ENCODE measurements around the gene POMT2.

DNA sequence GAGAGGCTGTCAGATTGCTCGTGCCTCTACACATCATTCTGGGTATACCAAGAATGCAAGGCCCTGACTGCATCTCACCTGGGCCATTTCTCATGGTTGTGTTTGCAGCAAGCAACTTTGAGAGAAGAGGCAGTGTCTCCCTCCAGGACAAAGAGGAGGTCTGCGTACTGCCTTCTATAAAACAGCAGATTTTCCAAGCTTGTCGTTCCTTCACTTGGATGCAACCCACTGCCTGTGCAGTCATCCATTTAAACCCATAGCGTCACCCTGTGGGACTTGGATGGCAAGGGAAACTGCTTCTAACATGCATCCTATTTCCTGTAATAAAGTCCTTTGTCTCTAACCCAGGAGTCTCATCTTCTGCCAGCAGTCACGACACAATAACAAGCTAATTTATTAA is 1.3 kb downstream of the POMT2 start:
- TF ChIP-seq, protein P1, sequence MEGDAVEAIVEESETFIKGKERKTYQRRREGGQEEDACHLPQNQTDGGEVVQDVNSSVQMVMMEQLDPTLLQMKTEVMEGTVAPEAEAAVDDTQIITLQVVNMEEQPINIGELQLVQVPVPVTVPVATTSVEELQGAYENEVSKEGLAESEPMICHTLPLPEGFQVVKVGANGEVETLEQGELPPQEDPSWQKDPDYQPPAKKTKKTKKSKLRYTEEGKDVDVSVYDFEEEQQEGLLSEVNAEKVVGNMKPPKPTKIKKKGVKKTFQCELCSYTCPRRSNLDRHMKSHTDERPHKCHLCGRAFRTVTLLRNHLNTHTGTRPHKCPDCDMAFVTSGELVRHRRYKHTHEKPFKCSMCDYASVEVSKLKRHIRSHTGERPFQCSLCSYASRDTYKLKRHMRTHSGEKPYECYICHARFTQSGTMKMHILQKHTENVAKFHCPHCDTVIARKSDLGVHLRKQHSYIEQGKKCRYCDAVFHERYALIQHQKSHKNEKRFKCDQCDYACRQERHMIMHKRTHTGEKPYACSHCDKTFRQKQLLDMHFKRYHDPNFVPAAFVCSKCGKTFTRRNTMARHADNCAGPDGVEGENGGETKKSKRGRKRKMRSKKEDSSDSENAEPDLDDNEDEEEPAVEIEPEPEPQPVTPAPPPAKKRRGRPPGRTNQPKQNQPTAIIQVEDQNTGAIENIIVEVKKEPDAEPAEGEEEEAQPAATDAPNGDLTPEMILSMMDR (IDR thresholded peaks at IDR 0.05; ENCODE audit: poor library complexity) = no peak
- TF ChIP-seq EZH2 (IDR thresholded peaks at IDR 0.05; ENCODE audit: borderline replicate concordance) = no peak
